Uterus (tissue), 4 donors: ENCODE results near the gene NUTM1. TPM values are rescaled to one million over a fixed set of nuclear protein-coding genes. Genes with fewer than 3 reads are reported as not detected.
"Not testable (repeated sequence)": the region's sequence is repeated elsewhere in the genome, so short reads cannot be mapped to it uniquely, and the experiment has no call there.

Experiments
- DNase-seq, 2 donors: peaks; one replicate each; pipeline ENCODE4 v3.0.0-alpha.2; 2019 to 2020
- H3K27ac ChIP-seq, 2 donors: fragments of 200-600 bp; sonication (generic); 1 replicate in 1 of 2; 2 replicates in 1 of 2; pipeline ENCODE4 v1.5.1; 2016 to 2018
- H3K27me3 ChIP-seq, 2 donors: fragments of 200-600 bp; sonication (generic); one replicate each; pipeline ENCODE4 v1.5.1; 2018 to 2019; ENCODE audit warnings: control low read depth in 1 of 2
- H3K36me3 ChIP-seq, 2 donors: fragments of 200-600 bp; sonication (generic); one replicate each; pipeline ENCODE4 v1.5.1; 2019; ENCODE audit warnings: control low read depth in 1 of 2
- H3K4me1 ChIP-seq, 2 donors: fragments of 200-600 bp; sonication (generic); one replicate each; pipeline ENCODE4 v1.5.1; 2018 to 2019; ENCODE audit warnings: control low read depth in 1 of 2
- H3K4me3 ChIP-seq, 2 donors: fragments of 200-600 bp; sonication (generic); 1 replicate in 1 of 2; 2 replicates in 1 of 2; pipeline ENCODE4 v1.5.1; 2018 to 2019; ENCODE audit warnings: mild to moderate bottlenecking in 1 of 2
- H3K9me3 ChIP-seq, 2 donors: fragments of 200-600 bp; sonication (generic); one replicate each; pipeline ENCODE4 v1.5.1; 2019; ENCODE audit warnings: control low read depth in 1 of 2
- CTCF ChIP-seq, 4 experiments: fragments of 200-600 bp in 2 of 4; fragments of 450-650 bp in 2 of 4; sonication (generic) in 2 of 4; IDR thresholded peaks; one replicate each; pipeline ENCODE4 v1.5.1; 2016 to 2019; ENCODE audit warnings: antibody characterized with exemption in 4 of 4, mild to moderate bottlenecking in 2 of 4, moderate library complexity in 1 of 4
- POLR2A ChIP-seq, 2 donors: fragments of 450-650 bp; IDR thresholded peaks; one replicate each; pipeline ENCODE4 v1.6.1; 2016; ENCODE audit warnings: antibody characterized with exemption in 2 of 2, mild to moderate bottlenecking in 1 of 2, moderate library complexity in 1 of 2
- intact Hi-C: fragments of 100-400 bp; cut with DNase I; formaldehyde crosslinking; loops from one replicate; pipeline ENCODE4 v1.15.1; 2023; ENCODE audit warnings: low total_unique reads
- microRNA counts, 2 donors: library from miRNA; unstranded; fragments of <30 nt; microRNA quantifications; one replicate each; lab custom pipeline; 2016 to 2017
- microRNA-seq: library from miRNA; unstranded; fragments of <30 nt; microRNA quantifications from one replicate; pipeline ENCODE4, GENCODE V29; 2016; ENCODE audit warnings: borderline microRNAs expressed, borderline replicate concordance
- small RNA-seq: library from RNA; depleted of rRNA; stranded (forward); fragments of <200 nt; gene quantifications from one replicate; pipeline ENCODE3, GENCODE V24; 2016
- total RNA-seq, 4 donors: library from RNA; depleted of rRNA in 3 of 4; stranded (reverse); fragments of >200 nt in 3 of 4; gene quantifications; one replicate each; pipeline versions ENCODE4 v1.1.0 to v1.2.4, GENCODE V29; 2014 to 2023
- donor health status: DM: yes; HTN: yes; CAD: no.

Gene NUTM1
- total RNA-seq, 4 donors from 2014 or later: not detected

DNA sequence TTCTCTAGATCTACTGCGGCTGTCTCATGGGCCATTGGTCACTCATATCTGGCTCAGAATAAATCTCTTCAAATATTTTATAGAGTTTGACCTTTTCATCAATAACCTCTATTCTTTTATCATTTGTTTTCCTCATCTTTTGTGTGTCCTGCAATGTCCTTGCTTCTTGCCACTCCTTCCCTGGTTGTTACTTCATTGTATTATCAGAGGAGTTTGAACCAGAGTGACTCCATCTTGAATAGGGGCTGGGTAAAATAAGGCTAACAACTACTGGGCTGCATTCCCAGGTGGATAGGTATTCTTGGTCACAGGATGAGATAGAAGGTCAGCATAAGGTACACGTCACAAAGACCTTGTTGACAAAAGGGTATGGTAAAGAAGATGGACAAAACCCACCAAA lies 33.7 kb downstream of the NUTM1 start:
- no peak for DNase-seq
- H3K27ac ChIP-seq: no peak overlapping the region
- intact Hi-C loops: no loop called here
- H3K27me3 ChIP-seq: no peaks in the 10 kb centered on the region
- H3K4me1 ChIP-seq: no peaks in the 10 kb centered on the region
- no peaks in the 10 kb centered on the region for H3K9me3 ChIP-seq
- H3K4me3 ChIP-seq: no peak overlapping the region
- H3K36me3 ChIP-seq: no peaks in the 10 kb centered on the region
- TF ChIP-seq CTCF (IDR thresholded peaks at IDR 0.05): no peak
- TF ChIP-seq POLR2A (IDR thresholded peaks at IDR 0.05): no peak

- H3K36me3 ChIP-seq, H3K9me3 ChIP-seq, DNase-seq, H3K4me3 ChIP-seq, H3K27me3 ChIP-seq, intact Hi-C loops, H3K4me1 ChIP-seq, H3K27ac ChIP-seq: not testable (repeated sequence)
Measured at GRCh38 chr15:34380491-34380890, 37.4 kb downstream of the NUTM1 start.

DNA sequence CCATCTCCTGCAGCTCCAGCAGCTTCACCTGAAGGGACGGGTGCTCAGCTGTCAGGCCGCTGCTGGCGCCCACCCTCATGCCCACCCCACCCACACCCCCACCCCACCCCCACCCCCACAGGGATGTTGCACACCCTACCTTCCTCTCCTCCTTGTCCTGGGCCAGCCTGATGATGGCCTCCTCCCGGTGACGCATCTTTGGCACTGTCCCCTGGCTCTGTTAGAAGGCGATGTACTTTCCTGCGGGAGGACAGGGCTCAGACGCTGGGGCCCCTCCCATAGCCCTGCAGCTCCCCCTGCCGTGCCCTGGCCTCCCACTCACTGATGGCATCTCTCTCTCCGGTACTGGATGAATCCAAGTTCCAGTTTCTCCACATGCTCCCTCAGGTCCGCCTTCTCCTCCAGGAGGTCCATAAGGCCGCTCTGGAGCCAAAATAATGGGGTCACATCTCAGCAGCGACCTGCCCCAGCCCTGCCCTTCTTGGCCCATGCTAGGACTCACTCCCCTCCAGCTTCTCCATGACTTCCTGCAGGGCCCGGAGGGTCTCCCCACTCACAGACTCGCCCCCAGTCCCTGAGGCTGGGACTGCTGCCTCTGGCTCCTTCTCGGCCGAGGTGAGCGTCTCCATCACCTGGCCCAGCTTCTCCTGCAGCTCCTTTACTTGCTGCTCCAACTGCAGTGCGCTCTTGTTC lies 38.9 kb downstream of the NUTM1 start:
- H3K27me3 ChIP-seq, H3K4me3 ChIP-seq, H3K27ac ChIP-seq, intact Hi-C loops, DNase-seq, H3K36me3 ChIP-seq, H3K9me3 ChIP-seq, H3K4me1 ChIP-seq: not testable (repeated sequence)

DNA sequence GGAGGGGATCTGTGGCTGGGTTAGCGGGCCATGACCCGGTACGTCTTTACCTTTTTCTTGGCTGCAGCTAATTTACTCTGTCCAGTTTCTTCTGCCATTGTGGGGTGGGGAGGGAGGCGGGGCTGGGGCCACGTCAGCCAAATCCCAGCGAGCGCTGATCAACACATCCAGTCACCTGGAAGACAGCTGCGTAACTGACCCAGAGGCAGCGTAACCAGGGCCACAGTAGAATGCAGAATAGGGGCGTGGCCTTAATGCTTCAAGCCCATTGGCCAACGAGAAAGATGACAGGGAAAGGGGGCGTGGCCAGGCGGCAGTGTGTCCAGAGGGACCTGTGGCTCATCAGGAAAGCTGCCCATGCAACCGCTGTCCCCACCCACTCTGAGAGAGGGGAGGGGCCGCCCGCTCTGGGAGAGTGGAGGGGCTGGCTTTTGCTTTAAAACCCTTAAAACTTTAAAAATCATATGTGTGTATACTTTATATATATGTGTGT lies 46.5 kb downstream of the NUTM1 start:
- H3K27me3 ChIP-seq, H3K4me1 ChIP-seq, intact Hi-C loops, H3K9me3 ChIP-seq, DNase-seq, H3K36me3 ChIP-seq, H3K27ac ChIP-seq, H3K4me3 ChIP-seq: not testable (repeated sequence)

DNA sequence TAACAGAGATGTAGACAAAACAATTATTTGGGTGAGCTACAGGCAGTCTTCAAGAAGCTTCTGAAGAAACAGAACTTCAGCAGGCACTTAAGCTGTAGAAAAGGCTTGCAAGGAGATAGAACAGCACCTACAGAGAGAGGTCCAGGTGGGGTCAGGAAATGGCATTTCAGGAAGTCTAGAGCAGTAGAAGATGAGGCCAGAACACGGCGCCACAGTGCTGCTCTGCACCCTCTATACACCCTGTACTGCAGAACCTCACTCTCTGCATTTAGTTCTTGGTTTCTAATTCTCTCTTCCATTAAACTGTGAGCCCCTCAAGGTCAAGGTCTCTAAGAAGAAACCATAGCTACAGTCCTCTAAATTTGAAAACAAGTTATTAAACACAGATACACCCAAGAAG lies 49.9 kb downstream of the NUTM1 start:
- intact Hi-C loops, H3K36me3 ChIP-seq: not testable (repeated sequence)

GRCh38 chr15:34397637-34398259 lies 54.6 kb downstream of the NUTM1 start:
- H3K27ac ChIP-seq, H3K27me3 ChIP-seq, DNase-seq, H3K4me3 ChIP-seq, H3K9me3 ChIP-seq, intact Hi-C loops, H3K4me1 ChIP-seq, H3K36me3 ChIP-seq: not testable (repeated sequence)

More for the DNA sequence above, 49.9 kb downstream of the NUTM1 start:
- not testable (repeated sequence) for H3K4me1 ChIP-seq, H3K27me3 ChIP-seq, H3K27ac ChIP-seq, H3K9me3 ChIP-seq, DNase-seq, H3K4me3 ChIP-seq

DNA sequence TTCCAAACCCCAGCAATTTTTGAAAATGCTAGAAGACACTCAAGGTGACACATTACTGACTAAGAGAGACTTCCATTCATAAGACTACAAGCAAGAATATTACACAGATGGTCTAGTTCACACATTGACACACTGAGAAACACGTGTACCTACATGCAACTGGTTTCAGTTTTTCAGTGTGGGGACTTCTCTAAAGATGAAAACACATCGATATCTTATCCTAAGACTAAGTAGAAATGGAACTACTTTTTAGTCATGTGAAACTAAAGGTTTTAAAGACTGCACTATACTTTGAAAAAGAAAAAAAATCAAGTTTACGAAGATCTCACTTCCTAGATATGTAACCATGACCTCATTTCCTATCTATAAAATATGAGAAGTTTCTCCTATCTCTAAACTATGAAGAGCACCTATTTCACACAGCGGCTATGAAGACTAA lies 60.1 kb downstream of the NUTM1 start:
- H3K9me3 ChIP-seq, H3K36me3 ChIP-seq, intact Hi-C loops, H3K27ac ChIP-seq, H3K4me1 ChIP-seq, H3K4me3 ChIP-seq, DNase-seq, H3K27me3 ChIP-seq: not testable (repeated sequence)

GRCh38 chr15:34403899-34404298 lies 60.8 kb downstream of the NUTM1 start:
- H3K36me3 ChIP-seq, H3K27me3 ChIP-seq, intact Hi-C loops, H3K27ac ChIP-seq, H3K4me1 ChIP-seq, DNase-seq, H3K9me3 ChIP-seq, H3K4me3 ChIP-seq: not testable (repeated sequence)

MicroRNAs encoded within 50 kb of the gene (microRNA counts, 767-probe panel; counts per million panel counts)
- 4,504 to 5,346 counts per million in 2 donors for microRNA hsa-miR-1233 (lab: Ali Mortazavi, UCI)

Small RNAs within 50 kb of the gene (microRNA-seq; reads per million reads assigned to microRNA genes)
- not detected for gene MIR1233-1

Small RNAs within 50 kb of the gene (small RNA-seq; reads per million reads assigned to genes)
- gene MIR1233-1 (not detected), gene RF00019 (not detected)

Other genes with a start within 250 kb of the NUTM1 start
- 10 to 100 TPM; 12.4 to 45.8 (median 27.2) TPM for gene EMC7, start 241.5 kb upstream of the NUTM1 start, total RNA-seq
- gene PGBD4, start 241.2 kb upstream of the NUTM1 start, total RNA-seq: 1 to 10 TPM; 1.4 to 4.1 (median 1.6) TPM
- 100 to 1,000 TPM in 2 of 4 donors, 10 to 100 TPM in 2; 75.5 to 116 (median 97.8) TPM for gene KATNBL1, start 133.2 kb upstream of the NUTM1 start, total RNA-seq
- gene EMC4, start 118.3 kb upstream of the NUTM1 start, total RNA-seq: 100 to 1,000 TPM in 1 of 4 donors, 10 to 100 TPM in 3; 69.2 to 137 (median 94.1) TPM
- 10 to 100 TPM; 16.8 to 26.9 (median 22.2) TPM for gene SLC12A6, start 5.5 kb upstream of the NUTM1 start, total RNA-seq
- gene NOP10, start 179 bp upstream of the NUTM1 start, total RNA-seq: 10 to 100 TPM; 56.9 to 78.8 (median 72.3) TPM
- 10 to 100 TPM in 2 of 4 donors, 1 to 10 TPM in 2; 2.4 to 73.1 (median 7.3) TPM for gene LPCAT4, start 23.9 kb downstream of the NUTM1 start, total RNA-seq
- 100 to 1,000 TPM in 2 of 4 donors, 10 to 100 TPM in 2; 17.9 to 109 (median 64.2) TPM for gene GOLGA8A, start 94.5 kb downstream of the NUTM1 start, total RNA-seq
- 100 to 1,000 TPM in 1 of 4 donors, 10 to 100 TPM in 3; 20.3 to 242 (median 71.6) TPM for gene GOLGA8B, start 240.3 kb downstream of the NUTM1 start, total RNA-seq